GM18858 (cell line): Measurements from ENCODE around the gene SEMA3C.

ENCODE experiments used
- ATAC-seq: cut with Tn5 transposase; IDR thresholded peaks from one replicate; pipeline ENCODE4 v1.9.1; 2021; ENCODE audit not compliant: unreplicated experiment

SEMA3C gene

GRCh38 chr7:80890426-80891258 lies 28.2 kb downstream of the SEMA3C start:
- ATAC-seq, result no peak

DNA sequence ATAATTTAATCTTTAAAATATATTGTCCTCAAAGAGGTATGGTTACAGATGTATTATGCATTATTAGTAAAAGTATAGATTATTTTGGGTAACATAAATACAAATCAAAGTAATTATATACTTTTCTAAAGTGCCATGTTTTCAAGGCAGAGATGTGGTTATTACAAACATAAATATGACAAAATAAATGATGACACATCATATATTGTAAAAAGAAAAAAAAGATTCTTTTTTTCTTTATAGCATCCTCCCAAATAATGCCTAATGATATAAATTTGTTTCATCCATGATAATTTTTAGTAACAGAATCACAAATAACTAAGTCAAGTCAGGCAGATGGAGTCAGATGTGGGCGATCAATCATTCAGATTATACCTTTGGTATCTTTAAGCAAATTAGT lies 29.3 kb downstream of the SEMA3C start:
- ATAC-seq, result no peak

DNA sequence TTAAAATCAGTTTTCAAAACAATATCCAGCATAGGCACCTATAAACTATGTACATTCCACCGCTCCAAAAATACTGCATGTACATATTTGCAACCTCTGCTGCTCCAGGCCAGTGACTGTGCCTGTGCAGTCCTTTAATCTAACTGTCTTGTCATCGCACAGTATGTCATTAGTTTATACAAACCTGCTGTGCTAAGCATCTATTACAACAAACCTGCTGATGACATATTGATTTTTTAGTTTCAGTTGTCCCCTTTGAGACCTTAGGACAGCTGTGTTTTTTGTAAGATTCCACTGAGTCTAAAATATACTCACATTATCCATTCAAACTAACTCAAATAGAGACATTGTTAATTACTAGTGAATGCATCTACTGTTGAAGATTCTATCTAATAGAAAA lies 33.1 kb downstream of the SEMA3C start:
- no peak for ATAC-seq

DNA sequence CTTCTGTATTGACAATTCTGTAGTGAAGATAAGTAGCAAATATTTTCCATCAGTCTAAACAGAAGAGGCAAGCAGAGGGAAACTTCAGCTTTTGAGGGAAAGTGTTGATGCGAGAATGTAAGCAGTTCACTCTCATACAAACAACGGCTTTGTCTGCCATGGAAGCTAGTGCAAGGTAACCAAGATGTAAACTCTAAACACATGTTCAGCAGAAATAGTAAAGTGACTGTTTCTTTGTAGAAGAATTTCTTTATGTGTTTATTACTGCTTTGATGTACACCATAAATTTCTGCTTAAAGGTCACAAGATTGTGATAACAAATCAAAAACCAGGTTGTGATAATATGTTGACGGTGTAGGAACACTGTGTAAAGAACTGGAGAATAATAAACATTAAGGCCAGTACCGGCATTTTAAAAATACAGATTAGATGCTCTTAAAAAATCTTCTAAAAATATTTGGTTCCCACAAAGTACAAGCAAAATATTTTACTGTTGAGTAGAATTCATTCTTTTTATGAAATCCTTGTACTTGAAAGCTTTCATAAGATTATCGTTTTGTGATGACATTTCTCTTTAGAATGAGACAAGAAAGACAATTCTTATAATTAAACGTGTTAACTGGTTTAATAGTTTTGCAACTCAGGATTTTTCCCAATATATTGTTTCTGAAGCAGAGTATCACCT lies 34.2 kb downstream of the SEMA3C start:
- ATAC-seq, result no peak

DNA sequence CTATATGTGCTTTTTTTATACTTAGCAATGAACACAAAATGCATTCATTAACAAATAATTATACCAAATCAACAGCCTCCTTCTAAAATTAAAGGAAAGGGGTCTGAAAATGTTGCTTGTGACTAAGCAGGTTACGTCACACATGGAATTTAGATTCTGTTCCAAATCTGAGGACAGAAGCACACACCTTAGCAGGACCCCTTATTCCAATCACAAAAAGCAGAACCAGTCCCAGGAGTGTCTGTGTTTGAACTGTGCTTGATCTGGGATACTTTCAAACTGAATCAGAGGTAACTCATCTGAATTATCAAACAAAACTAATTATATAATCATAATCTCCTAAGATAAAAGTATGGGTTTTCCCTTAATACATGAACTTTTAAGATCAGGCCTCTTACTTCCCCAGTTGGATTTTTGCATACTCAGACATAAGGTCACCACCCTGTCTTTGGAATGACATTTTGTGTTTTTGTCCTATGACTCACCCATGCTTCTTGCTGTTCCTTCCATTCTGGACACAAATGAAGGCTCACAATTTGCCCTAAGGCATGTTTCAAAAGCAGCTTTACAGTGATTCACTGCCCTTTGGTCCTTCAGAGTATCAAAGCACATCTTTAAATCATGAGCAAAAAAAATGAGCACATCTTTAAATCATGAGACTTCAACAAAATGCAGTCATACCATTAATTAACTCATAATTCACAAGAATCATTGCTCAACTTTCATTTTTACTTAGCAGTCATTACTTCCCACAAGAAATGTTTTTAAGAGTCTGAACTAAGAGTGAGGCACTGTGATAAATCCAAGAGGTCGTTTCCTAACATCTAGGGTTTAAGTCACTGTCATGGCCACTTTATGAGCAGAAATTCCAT lies 35.5 kb downstream of the SEMA3C start:
- ATAC-seq, result no peak

GRCh38 chr7:80882213-80882801 lies 36.5 kb downstream of the SEMA3C start:
- no peak for ATAC-seq

DNA sequence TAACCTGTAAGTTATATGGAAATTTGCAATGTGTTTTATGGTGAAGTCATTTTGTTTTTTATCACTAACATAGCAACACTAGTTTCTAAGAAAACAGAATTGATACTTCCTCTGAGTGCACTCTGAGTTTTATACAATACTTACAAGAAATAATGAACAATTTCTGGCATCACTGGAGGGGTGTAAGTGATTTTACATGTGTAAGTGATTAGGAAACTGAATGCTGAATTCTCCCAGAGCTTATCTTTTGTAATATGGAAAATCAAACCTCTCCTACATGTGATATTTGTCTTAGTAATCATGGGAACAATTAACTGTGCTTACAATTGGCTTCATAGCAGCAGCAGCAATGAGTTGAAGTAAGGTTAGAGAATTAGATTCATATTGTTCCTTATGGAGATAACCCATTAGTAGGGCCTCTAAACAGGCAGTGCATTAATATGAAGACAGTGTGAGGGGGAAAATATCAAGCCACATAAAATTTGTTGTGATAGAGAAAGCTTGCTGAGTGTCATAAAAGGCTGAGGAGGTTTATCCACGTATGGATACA lies 37.4 kb downstream of the SEMA3C start:
- no peak for ATAC-seq

DNA sequence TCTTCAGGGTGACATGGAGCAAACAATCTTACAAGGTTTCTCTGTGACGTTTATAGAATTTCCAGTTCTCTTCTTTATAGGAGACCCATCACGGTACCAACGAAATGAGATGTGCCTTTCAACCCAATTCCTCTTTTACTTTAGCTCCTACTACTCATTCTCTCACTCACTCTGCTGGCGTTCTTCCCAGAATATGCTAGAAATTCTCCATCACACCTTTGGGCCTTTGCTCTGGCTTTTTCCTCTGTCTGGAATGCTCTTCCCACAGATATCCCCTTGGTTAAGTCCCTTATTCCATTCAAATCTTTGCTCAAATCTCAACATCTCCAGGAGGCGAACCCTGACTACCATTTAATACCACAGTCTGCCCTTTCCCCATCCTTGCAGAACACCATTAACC lies 39.0 kb downstream of the SEMA3C start:
- no peak for ATAC-seq

- no peak for ATAC-seq
Observed at GRCh38 chr7:80876894-80877414, 41.9 kb downstream of the SEMA3C start.

- ATAC-seq, result no peak
Observed at GRCh38 chr7:80875537-80876120, 43.2 kb downstream of the SEMA3C start.

GRCh38 chr7:80873140-80873539 lies 45.7 kb downstream of the SEMA3C start:
- no peak for ATAC-seq

- no peak for ATAC-seq
Observed at GRCh38 chr7:80871228-80871627, 47.6 kb downstream of the SEMA3C start.

GRCh38 chr7:80870813-80871212 lies 48.0 kb downstream of the SEMA3C start:
- ATAC-seq, result no peak

GRCh38 chr7:80869821-80870751 lies 48.8 kb downstream of the SEMA3C start:
- ATAC-seq, result no peak

GRCh38 chr7:80869106-80869784 lies 49.6 kb downstream of the SEMA3C start:
- no peak for ATAC-seq

DNA sequence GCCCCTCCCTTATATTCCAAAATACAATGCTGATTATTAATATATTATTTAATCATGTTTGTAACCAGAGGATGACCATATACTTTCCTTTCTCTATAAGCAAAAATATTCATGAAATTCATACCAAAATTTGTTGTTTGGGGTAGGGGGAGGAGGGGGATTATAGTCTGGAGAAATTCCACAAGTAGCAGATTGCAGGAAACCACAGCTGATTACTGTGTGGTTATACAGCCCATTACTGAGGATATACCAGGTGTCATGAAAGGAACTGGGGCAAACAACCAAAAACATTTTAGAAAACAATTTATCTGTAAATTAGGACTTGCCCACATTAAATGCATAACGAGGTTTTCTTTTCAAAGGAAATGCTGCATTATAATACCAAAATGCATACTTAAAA lies 50.3 kb downstream of the SEMA3C start:
- ATAC-seq, result no peak

- ATAC-seq, result no peak
Observed at GRCh38 chr7:80860554-80860953, 58.3 kb downstream of the SEMA3C start.

DNA sequence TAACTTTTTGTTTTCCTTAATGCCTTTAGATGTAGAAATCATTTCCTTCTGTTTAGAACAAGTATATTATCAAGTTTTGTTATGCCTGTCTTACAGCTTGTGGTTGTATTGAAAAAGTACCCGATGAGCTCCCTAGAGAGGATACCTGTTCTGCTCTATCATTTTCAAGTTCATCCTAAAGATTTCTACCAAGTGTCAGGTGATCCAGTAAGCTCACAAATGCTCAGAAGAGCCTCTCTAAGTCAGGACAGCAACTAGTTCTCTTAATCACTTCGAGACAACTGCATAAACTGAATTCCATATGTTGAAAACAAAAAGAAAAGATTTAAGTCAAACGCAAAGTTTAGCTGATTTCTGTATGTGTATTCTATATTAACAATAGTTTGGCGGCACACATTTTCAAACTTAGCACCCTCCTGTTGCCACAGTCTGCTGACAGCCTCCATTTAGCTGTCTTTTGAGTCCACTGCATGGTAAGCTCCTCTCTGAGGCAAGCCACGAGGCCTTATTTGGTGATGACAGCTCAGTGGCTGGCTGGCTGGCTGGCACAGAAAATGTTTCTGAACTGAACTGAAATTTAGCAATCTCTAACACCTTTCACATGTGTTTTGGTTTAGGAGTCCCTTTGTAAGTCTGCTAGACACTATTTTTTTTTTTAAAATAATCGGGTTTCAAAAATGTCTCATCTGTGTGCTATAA lies 59.4 kb downstream of the SEMA3C start:
- ATAC-seq, result no peak
